HL-60 (cell line): ENCODE results near the gene FOXO1.
A peak's percentile ranks its signal among the peaks of the same experiment; 100 is the strongest.
"Not testable (repeated sequence)": the region's sequence is repeated elsewhere in the genome, so short reads cannot be mapped to it uniquely, and the experiment has no call there.

Experiments used
- DNase-seq, 2 experiments: peaks; one replicate each; pipeline ENCODE4 v3.0.0-alpha.2; 2010 to 2020; ENCODE audit warnings: low read depth in 1 of 2, low spot score in 1 of 2
- H3K27ac ChIP-seq: fragments of 250-450 bp; sonication (Bioruptor Pico); replicated peaks from 2 replicates; pipeline ENCODE4 v1.5.1; 2020; ENCODE audit warnings: mild to moderate bottlenecking, moderate library complexity
- H3K27me3 ChIP-seq: fragments of 250-450 bp; sonication (Bioruptor Pico); 2 replicates; pipeline ENCODE4 v1.5.1; 2021; ENCODE audit warnings: mild to moderate bottlenecking, moderate library complexity; ENCODE audit not compliant: insufficient read depth, poor library complexity, severe bottlenecking
- H3K4me3 ChIP-seq: replicated peaks from 2 replicates; pipeline ENCODE4 v1.5.1; 2011; ENCODE audit warnings: mild to moderate bottlenecking, control low read depth, low read length; ENCODE audit not compliant: insufficient read depth
- CTCF ChIP-seq: IDR thresholded peaks from one replicate; pipeline ENCODE4 v1.5.1; 2011; ENCODE audit warnings: low read length, control low read depth, inconsistent platforms; ENCODE audit not compliant: insufficient read depth
- GABPA ChIP-seq: IDR thresholded peaks from 2 replicates; pipeline ENCODE4 v1.6.1; 2012; ENCODE audit warnings: low read depth
- POLR2AphosphoS5 ChIP-seq: IDR thresholded peaks from 2 replicates; pipeline ENCODE4 v1.6.1; 2012; ENCODE audit warnings: low read depth
- REST ChIP-seq: IDR thresholded peaks from 2 replicates; pipeline ENCODE4 v1.6.1; 2012; ENCODE audit warnings: low read depth; ENCODE audit not compliant: insufficient replicate concordance
- SPI1 ChIP-seq: IDR thresholded peaks from 2 replicates; pipeline ENCODE4 v1.6.1; 2012; ENCODE audit warnings: low read depth, mild to moderate bottlenecking, borderline replicate concordance
- long read RNA-seq: library from polyadenylated mRNA; unstranded; transcript quantifications from one replicate; pipeline ENCODE4 v2.0.0, GENCODE V29; 2020

FOXO1 gene
- long read RNA-seq, full-length matches to known transcripts: 1 of 4 reads
- long read RNA-seq, partial matches to known transcripts: 1 of 4 reads
- long read RNA-seq, other reads (novel, unspliced or antisense): 2 of 4 reads

GRCh38 chr13:40666045-40666932 is at the start of gene FOXO1:
TSS of gene FOXO1 (minus strand) at chr13:40666641. CDS start at chr13:40666212, 429 bp downstream.
- peak; percentile 41 to 81 for DNase-seq
- peak within 1 kb of the TSS; percentile 61 for H3K4me3 ChIP-seq
- TF ChIP-seq POLR2AphosphoS5 (no peak), GABPA (no peak), SPI1 (no peak), REST (no peak), CTCF (no peak)
- peaks cover 43% of the 10 kb centered on the region for H3K27me3 ChIP-seq
- H3K27ac ChIP-seq: no peak within 1 kb of the TSS

DNA sequence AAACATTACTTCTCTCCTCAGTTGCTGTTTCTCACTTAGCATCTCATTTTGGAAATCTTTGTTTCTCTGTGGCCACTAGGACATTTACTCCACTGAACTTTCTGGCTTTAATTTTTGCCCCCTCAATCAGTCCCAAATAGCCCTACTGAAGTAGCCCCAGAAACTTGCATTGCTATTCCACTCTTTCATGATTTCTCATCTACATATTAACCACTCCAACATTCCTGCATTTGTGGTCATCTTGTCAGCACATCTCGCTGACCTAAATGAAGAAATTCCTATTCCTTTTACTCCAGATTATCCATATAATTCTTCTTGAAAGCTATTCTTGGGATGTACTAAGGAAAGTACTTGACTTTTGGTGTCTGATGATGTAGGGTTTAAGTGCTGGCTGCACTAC is 48.0 kb upstream of the FOXO1 start:
- not testable (repeated sequence) for H3K4me3 ChIP-seq, H3K27me3 ChIP-seq, H3K27ac ChIP-seq, DNase-seq

GRCh38 chr13:40706439-40706838 is 40.0 kb upstream of the FOXO1 start:
- Histone ChIP-seq H3K27me3 (no peaks in the 10 kb centered on the region), H3K27ac (no peak overlapping the region), H3K4me3 (no peak overlapping the region)
- TF ChIP-seq CTCF (no peak), POLR2AphosphoS5 (no peak), SPI1 (no peak), GABPA (no peak), REST (no peak)
- no peak for DNase-seq

GRCh38 chr13:40697711-40698110 is 31.3 kb upstream of the FOXO1 start:
- no peak for DNase-seq
- Histone ChIP-seq H3K27ac (no peak overlapping the region), H3K27me3 (no peaks in the 10 kb centered on the region), H3K4me3 (no peak overlapping the region)
- TF ChIP-seq REST (no peak), POLR2AphosphoS5 (no peak), CTCF (no peak), SPI1 (no peak), GABPA (no peak)
